ENCODE measurements around the gene FARP1.

- no peak for TF ChIP-seq CTCF (tag by site-specific recombination; IDR thresholded peaks at IDR 0.05)
- no peak for TF ChIP-seq ZNF280D (tag by site-specific recombination; IDR thresholded peaks at IDR 0.05)
- no peak for TF ChIP-seq KLF9 (tag by site-specific recombination; IDR thresholded peaks at IDR 0.05; ENCODE audit: low read depth)
- TF ChIP-seq ZNF175 (tag by site-specific recombination; IDR thresholded peaks at IDR 0.05) = no peak
- no peak for TF ChIP-seq BCL6B (tag by site-specific recombination; IDR thresholded peaks at IDR 0.05)
- no peak for TF ChIP-seq KLF1 (tag by site-specific recombination; IDR thresholded peaks at IDR 0.05)
- no peak for TF ChIP-seq MZF1 (tag by site-specific recombination; IDR thresholded peaks at IDR 0.05; ENCODE audit: borderline replicate concordance)
- TF ChIP-seq ZNF544 (tag by site-specific recombination; IDR thresholded peaks at IDR 0.05) = no peak
These were observed 111.6 kb downstream of the FARP1 start for GRCh38 chr13:98254513-98254912.
